Measurements from ENCODE around the gene PAFAH1B1.
"Not testable (repeated sequence)": the region's sequence is repeated elsewhere in the genome, so short reads cannot be mapped to it uniquely, and the experiment has no call there.

The PAFAH1B1 gene

GRCh38 chr17:2655546-2655945 lies 62.1 kb downstream of the PAFAH1B1 start:
- Histone ChIP-seq H3K9me3 (ENCODE audit: control insufficient read depth, insufficient read depth, low read depth, low read length) (no peaks in the 10 kb centered on the region), H3K36me3 (ENCODE audit: control insufficient read depth in 2 of 2, insufficient read depth in 1 of 2, low read length in 2 of 2) (peaks cover 16 to 32% of the 10 kb centered on the region in 2 experiments), H3K27ac (ENCODE audit: extremely low read depth, low read depth, low read length) (no peak overlapping the region), H3K4me1 (ENCODE audit: control insufficient read depth, insufficient read depth, low read length) (peaks cover 9% of the 10 kb centered on the region), H3K4me3 (ENCODE audit: low read depth, low read length) (no peak overlapping the region)
- CTCF ChIA-PET: interaction anchor here (0.8 kb wide), 1 partner anchor 20 kb away, joined by 4 read pairs; no protein-coding TSS in a partner anchor
- POLR2A ChIA-PET: no interaction called here
- peak; percentile 25; the same call in 1 of the 2 replicates for TF ChIP-seq ZNF394 (tag by site-specific recombination; IDR thresholded peaks at IDR 0.05; ENCODE audit: borderline replicate concordance)
- TF ChIP-seq SP3 (tag by site-specific recombination; IDR thresholded peaks at IDR 0.05): no peak

DNA sequence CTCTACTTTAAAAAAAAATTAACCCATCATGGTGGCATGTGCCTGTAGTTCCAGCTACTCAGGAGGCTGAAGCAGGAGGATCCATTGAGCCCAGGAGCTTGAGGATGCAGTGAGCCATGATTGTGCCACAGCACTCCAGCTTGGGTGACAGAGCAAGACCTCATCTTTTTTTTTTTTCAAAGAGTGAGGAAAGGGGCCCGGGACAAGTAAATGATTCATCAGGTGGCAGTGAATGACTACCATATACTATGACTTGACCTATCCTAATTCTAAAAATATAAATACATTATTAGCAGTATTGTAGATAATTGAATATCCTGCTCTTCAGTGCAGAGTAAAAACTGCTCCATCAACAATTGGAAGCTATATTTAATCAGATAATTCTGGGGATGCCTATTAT lies 62.8 kb downstream of the PAFAH1B1 start:
- Histone ChIP-seq H3K9me3 (ENCODE audit: control insufficient read depth, insufficient read depth, low read depth, low read length) (no peaks in the 10 kb centered on the region), H3K27ac (ENCODE audit: extremely low read depth, low read depth, low read length) (no peak overlapping the region), H3K4me3 (ENCODE audit: low read depth, low read length) (no peak overlapping the region), H3K4me1 (ENCODE audit: control insufficient read depth, insufficient read depth, low read length) (peaks cover 9% of the 10 kb centered on the region), H3K36me3 (ENCODE audit: control insufficient read depth in 2 of 2, insufficient read depth in 1 of 2, low read length in 2 of 2) (peaks cover 11 to 29% of the 10 kb centered on the region in 2 experiments)
- no peak for TF ChIP-seq EGR2 (tag by site-specific recombination; IDR thresholded peaks at IDR 0.05; ENCODE audit: low read depth)
- TF ChIP-seq ZNF555 (tag by site-specific recombination; conservative IDR thresholded peaks at IDR 0.05): no peak
- TF ChIP-seq ZNF248 (tag by site-specific recombination; IDR thresholded peaks at IDR 0.05): no peak
- no peak for TF ChIP-seq ZNF837 (tag by site-specific recombination; IDR thresholded peaks at IDR 0.05)
- TF ChIP-seq KLF10 (tag by site-specific recombination; IDR thresholded peaks at IDR 0.05): no peak
- TF ChIP-seq, protein P1, sequence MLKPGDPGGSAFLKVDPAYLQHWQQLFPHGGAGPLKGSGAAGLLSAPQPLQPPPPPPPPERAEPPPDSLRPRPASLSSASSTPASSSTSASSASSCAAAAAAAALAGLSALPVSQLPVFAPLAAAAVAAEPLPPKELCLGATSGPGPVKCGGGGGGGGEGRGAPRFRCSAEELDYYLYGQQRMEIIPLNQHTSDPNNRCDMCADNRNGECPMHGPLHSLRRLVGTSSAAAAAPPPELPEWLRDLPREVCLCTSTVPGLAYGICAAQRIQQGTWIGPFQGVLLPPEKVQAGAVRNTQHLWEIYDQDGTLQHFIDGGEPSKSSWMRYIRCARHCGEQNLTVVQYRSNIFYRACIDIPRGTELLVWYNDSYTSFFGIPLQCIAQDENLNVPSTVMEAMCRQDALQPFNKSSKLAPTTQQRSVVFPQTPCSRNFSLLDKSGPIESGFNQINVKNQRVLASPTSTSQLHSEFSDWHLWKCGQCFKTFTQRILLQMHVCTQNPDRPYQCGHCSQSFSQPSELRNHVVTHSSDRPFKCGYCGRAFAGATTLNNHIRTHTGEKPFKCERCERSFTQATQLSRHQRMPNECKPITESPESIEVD (tag by site-specific recombination; IDR thresholded peaks at IDR 0.05): no peak
- TF ChIP-seq OVOL3 (tag by site-specific recombination; IDR thresholded peaks at IDR 0.05): no peak
- TF ChIP-seq ZNF114 (tag by site-specific recombination; IDR thresholded peaks at IDR 0.05): no peak
- no peak for TF ChIP-seq ZNF629 (tag by site-specific recombination; IDR thresholded peaks at IDR 0.05)
- TF ChIP-seq ELK4 (IDR thresholded peaks at IDR 0.05; ENCODE audit: borderline replicate concordance, low read depth, low read length): no peak
- no peak for TF ChIP-seq MZF1 (tag by site-specific recombination; IDR thresholded peaks at IDR 0.05; ENCODE audit: borderline replicate concordance)
- TF ChIP-seq TSHZ1 (tag by site-specific recombination; IDR thresholded peaks at IDR 0.05; ENCODE audit: borderline replicate concordance): no peak
- CTCF ChIA-PET: interaction anchor here (0.6 to 1.2 kb wide), 3 partner anchors 13 to 19 kb away, joined by 3 to 4 read pairs (median 4); no protein-coding TSS in a partner anchor
- POLR2A ChIA-PET: no interaction called here

DNA sequence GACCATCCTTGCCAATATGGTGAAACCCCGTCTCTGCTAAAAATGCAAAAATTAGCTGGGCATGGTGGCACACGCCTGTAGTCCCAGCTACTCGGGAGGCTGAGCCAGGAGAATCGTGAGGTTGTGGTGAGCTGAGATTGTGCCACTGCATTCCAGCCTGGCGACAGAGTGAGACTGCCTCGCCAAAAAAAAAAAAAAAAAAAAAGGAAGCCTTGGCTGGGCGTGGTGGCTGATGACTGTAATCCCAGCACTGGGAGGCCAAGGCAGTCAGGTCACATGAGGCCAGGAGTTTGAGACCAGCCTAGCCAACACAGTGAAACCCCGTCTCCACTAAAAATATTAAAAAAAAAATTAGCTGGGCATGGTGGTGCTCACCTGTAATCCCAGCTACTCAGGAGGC lies 65.9 kb downstream of the PAFAH1B1 start:
- POLR2A ChIA-PET: interaction anchor here (0.7 kb wide), 1 partner anchor 61 kb away, joined by 9 read pairs; no protein-coding TSS in a partner anchor
- H3K36me3 ChIP-seq (ENCODE audit: control insufficient read depth in 2 of 2, insufficient read depth in 1 of 2, low read length in 2 of 2): peaks cover 0 to 17% of the 10 kb centered on the region in 2 experiments; a peak in 2 of 3 replicates
- H3K4me1 ChIP-seq (ENCODE audit: control insufficient read depth, insufficient read depth, low read length); CTCF ChIA-PET; H3K27ac ChIP-seq (ENCODE audit: extremely low read depth, low read depth, low read length); H3K9me3 ChIP-seq (ENCODE audit: control insufficient read depth, insufficient read depth, low read depth, low read length); H3K4me3 ChIP-seq (ENCODE audit: low read depth, low read length): not testable (repeated sequence)
- TF ChIP-seq GFI1B (tag by site-specific recombination; IDR thresholded peaks at IDR 0.05): 0 out of 2 replicates have a peak, but pooled peaks have one; percentile 12
- TF ChIP-seq KLF1 (tag by site-specific recombination; IDR thresholded peaks at IDR 0.05): peak; percentile 80
- TF ChIP-seq SP7 (tag by site-specific recombination; IDR thresholded peaks at IDR 0.05): peak; percentile 12; the same call in 1 of the 2 replicates

Measured in HEK293 (cell line).